HepG2 (cell line): ENCODE data around the gene RPTOR. TPM values are rescaled to one million over a fixed set of nuclear protein-coding genes. Genes with fewer than 3 reads are reported as not detected.

Experiments
- ATAC-seq: fragments of 200-7000 bp; cut with Tn5 transposase; 3 replicates; pipeline ENCODE4 v1.9.1; 2020; ENCODE audit warnings: mild to moderate bottlenecking, moderate library complexity
- BruUV-seq: library from RNA; stranded (reverse); fragments of 400-500 nt; replicated peaks from 2 replicates; lab custom pipeline; 2021; lab: Mats Ljungman, UMichigan
- CTCF ChIA-PET: fragments of 300-600 bp; formaldehyde crosslinking; extraction: SDS; loops from one replicate; lab custom pipeline; 2021; ENCODE audit warnings: low total read pairs, inconsistent platforms, low intra/inter-chr PET ratio; lab: Yijun Ruan, JAX
- POLR2A ChIA-PET: fragments of 350-600 bp; sonication (Branson Sonifier 250); formaldehyde crosslinking; loops from one replicate; lab custom pipeline; 2020; ENCODE audit warnings: antibody characterized with exemption, inconsistent platforms; lab: Yijun Ruan, JAX
- DNase-seq: peaks from one replicate; pipeline ENCODE4 v3.0.0-alpha.2; 2015; ENCODE audit warnings: low spot score
- FAIRE-seq: peaks from 3 replicates; lab custom pipeline; 2011; peaks lifted over from hg19 to GRCh38; lab: Jason Lieb, UNC
- H2AFZ ChIP-seq: one replicate; pipeline ENCODE4 v1.6.1; 2011; ENCODE audit warnings: low read length, inconsistent platforms
- H3K27ac ChIP-seq: fragments of 300-600 bp; 3 replicates; pipeline ENCODE4 v1.8.0; 2011; ENCODE audit warnings: mixed run types, mild to moderate bottlenecking, mixed read lengths, low read length, inconsistent platforms; ENCODE audit not compliant: insufficient read depth; ENCODE audit errors: extremely low read length
- H3K27me3 ChIP-seq, 2 experiments: fragments of 200-600 bp in 1 of 2; 2 replicates in 1 of 2; 3 replicates in 1 of 2; pipeline versions ENCODE4 v1.6.0 to v1.8.0; 2011; ENCODE audit warnings: low read length in 2 of 2, mild to moderate bottlenecking in 2 of 2, moderate library complexity in 2 of 2, inconsistent platforms in 1 of 2; ENCODE audit not compliant: insufficient read depth in 2 of 2, control insufficient read depth in 1 of 2
- H3K36me3 ChIP-seq, 2 experiments: fragments of 200-600 bp in 1 of 2; replicated peaks in 1 of 2; 2 replicates in 1 of 2; 3 replicates in 1 of 2; pipeline versions ENCODE4 v1.5.1 to v1.8.0; 2011; ENCODE audit warnings: low read length in 2 of 2, inconsistent platforms in 1 of 2; ENCODE audit not compliant: insufficient read depth in 2 of 2, control insufficient read depth in 1 of 2
- H3K4me1 ChIP-seq: 2 replicates; pipeline ENCODE4 v1.5.1; 2012; ENCODE audit warnings: low read length, inconsistent platforms; ENCODE audit not compliant: insufficient read depth
- H3K4me2 ChIP-seq: 2 replicates; pipeline ENCODE4 v1.6.0; 2011; ENCODE audit warnings: low read depth, low read length, inconsistent platforms
- H3K4me3 ChIP-seq, 3 experiments: fragments of 200-600 bp in 1 of 3; sonication (generic), shearing (Covaris generic) in 1 of 3; replicated peaks in 1 of 3; 2 replicates each; pipeline ENCODE4 v1.5.1; 2011 to 2016; ENCODE audit warnings: low read length in 3 of 3, inconsistent platforms in 2 of 3, low read depth in 2 of 3, mild to moderate bottlenecking in 2 of 3, control low read depth in 1 of 3, mixed read lengths in 1 of 3; ENCODE audit not compliant: insufficient read depth in 1 of 3
- H3K79me2 ChIP-seq: one replicate; pipeline ENCODE4 v1.6.1; 2011; ENCODE audit warnings: low read length, inconsistent platforms; ENCODE audit not compliant: insufficient read depth
- H3K9ac ChIP-seq: 2 replicates; pipeline ENCODE4 v1.6.0; 2011; ENCODE audit warnings: mild to moderate bottlenecking, low read depth, low read length, inconsistent platforms; ENCODE audit not compliant: insufficient read depth
- H3K9me3 ChIP-seq: 2 replicates; pipeline ENCODE4 v1.5.1; 2012; ENCODE audit warnings: mild to moderate bottlenecking, low read length
- H4K20me1 ChIP-seq: 2 replicates; pipeline ENCODE4 v1.6.0; 2011; ENCODE audit warnings: inconsistent platforms, mild to moderate bottlenecking, low read length, moderate library complexity; ENCODE audit not compliant: insufficient read depth
- CAMTA2 ChIP-seq: sonication (generic); formaldehyde crosslinking; IDR thresholded peaks from 2 replicates; pipeline ENCODE4 v1.4.0; 2020; ENCODE audit warnings: mild to moderate bottlenecking, missing genetic modification reagents, borderline replicate concordance
- ZNF24 ChIP-seq: fragments of 450-650 bp; IDR thresholded peaks from 2 replicates; pipeline ENCODE4 v1.6.1; 2017; ENCODE audit warnings: antibody characterized with exemption, mild to moderate bottlenecking
- WGBS: methylation state at CpG from one replicate; pipeline ENCODE4 v1.1.6; 2017; ENCODE audit warnings: low lambda C conversion rate; 5-methylcytosine and 5-hydroxymethylcytosine counted together
- in situ Hi-C: cut with HindIII; loops from 2 replicates; pipeline ENCODE4 v1.10.0; 2017; ENCODE audit warnings: low pct_unique_long_range_greater_than_20kb; ENCODE audit not compliant: extremely low pct_ligation_motif_present
- intact Hi-C: fragments of 100-400 bp; cut with micrococcal nuclease; formaldehyde crosslinking; loops from one replicate; pipeline ENCODE4 v1.10.0; 2022; ENCODE audit not compliant: unreplicated experiment
- polyA plus RNA-seq, 8 experiments: library from polyadenylated mRNA; depleted of rRNA in 3 of 8; stranded (reverse) in 7 of 8; unstranded in 1 of 8; fragments of >200 nt; fragmentation: Illumina TruSeq in 4 of 8; extraction: Trizol in 4 of 8; gene quantifications; 2 replicates each; pipeline versions ENCODE4 v1.2.1 to v1.2.3, GENCODE V29; 2011 to 2016; ENCODE audit warnings: low read depth in 4 of 8, missing spikeins in 1 of 8, mixed read lengths in 1 of 8; ENCODE audit not compliant: insufficient read depth in 1 of 8
- total RNA-seq, 5 experiments: library from RNA; depleted of rRNA; stranded (reverse); fragments of >200 nt; fragmentation: Illumina TruSeq; extraction: Trizol; gene quantifications; 2 replicates each; pipeline ENCODE4 v1.2.3, GENCODE V29; 2016; ENCODE audit warnings: low read depth in 1 of 5
- TF ChIP-seq, protein P1 (sequence below): sonication (generic); formaldehyde crosslinking; IDR thresholded peaks from 2 replicates; pipeline ENCODE4 v1.5.0; 2020; ENCODE audit warnings: mild to moderate bottlenecking, missing genetic modification reagents, borderline replicate concordance

RPTOR gene
- total and polyA plus RNA-seq, 2 of the 13 experiments (the other 11 are each of a cell fraction or from before 2014, with no cell fraction given): 6.6 to 25.3 TPM

- Histone ChIP-seq H3K9ac (no peak overlapping the region), H3K4me2 (no peak overlapping the region), H2AFZ (no peak overlapping the region), H3K79me2 (no peaks in the 10 kb centered on the region), H3K27ac (no peak overlapping the region)
- no TSS peak for BruUV-seq
- POLR2A ChIA-PET: no interaction called here
- CTCF ChIA-PET: no interaction called here
- in situ Hi-C loops: no loop called here
- WGBS: 94% methylated on average over 21 of the region's 21 CpGs
- no peak for TF ChIP-seq ZNF24
- TF ChIP-seq, protein P1, sequence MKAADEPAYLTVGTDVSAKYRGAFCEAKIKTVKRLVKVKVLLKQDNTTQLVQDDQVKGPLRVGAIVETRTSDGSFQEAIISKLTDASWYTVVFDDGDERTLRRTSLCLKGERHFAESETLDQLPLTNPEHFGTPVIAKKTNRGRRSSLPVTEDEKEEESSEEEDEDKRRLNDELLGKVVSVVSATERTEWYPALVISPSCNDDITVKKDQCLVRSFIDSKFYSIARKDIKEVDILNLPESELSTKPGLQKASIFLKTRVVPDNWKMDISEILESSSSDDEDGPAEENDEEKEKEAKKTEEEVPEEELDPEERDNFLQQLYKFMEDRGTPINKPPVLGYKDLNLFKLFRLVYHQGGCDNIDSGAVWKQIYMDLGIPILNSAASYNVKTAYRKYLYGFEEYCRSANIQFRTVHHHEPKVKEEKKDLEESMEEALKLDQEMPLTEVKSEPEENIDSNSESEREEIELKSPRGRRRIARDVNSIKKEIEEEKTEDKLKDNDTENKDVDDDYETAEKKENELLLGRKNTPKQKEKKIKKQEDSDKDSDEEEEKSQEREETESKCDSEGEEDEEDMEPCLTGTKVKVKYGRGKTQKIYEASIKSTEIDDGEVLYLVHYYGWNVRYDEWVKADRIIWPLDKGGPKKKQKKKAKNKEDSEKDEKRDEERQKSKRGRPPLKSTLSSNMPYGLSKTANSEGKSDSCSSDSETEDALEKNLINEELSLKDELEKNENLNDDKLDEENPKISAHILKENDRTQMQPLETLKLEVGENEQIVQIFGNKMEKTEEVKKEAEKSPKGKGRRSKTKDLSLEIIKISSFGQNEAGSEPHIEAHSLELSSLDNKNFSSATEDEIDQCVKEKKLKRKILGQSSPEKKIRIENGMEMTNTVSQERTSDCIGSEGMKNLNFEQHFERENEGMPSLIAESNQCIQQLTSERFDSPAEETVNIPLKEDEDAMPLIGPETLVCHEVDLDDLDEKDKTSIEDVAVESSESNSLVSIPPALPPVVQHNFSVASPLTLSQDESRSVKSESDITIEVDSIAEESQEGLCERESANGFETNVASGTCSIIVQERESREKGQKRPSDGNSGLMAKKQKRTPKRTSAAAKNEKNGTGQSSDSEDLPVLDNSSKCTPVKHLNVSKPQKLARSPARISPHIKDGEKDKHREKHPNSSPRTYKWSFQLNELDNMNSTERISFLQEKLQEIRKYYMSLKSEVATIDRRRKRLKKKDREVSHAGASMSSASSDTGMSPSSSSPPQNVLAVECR: no peak
- TF ChIP-seq CAMTA2: no peak
- TF ChIP-seq, all 625 proteins: peak for 0
- H3K36me3 ChIP-seq: peaks cover 8 to 23% of the 10 kb centered on the region in 2 experiments; a peak in 3 of 5 replicates
- no peak for FAIRE-seq
- H3K9me3 ChIP-seq: no peaks in the 10 kb centered on the region
- no peaks in the 10 kb centered on the region for H3K4me1 ChIP-seq
- DNase-seq: no peak
- ATAC-seq: no peak
- intact Hi-C loops: no loop called here
- H3K27me3 ChIP-seq: no peaks in the 10 kb centered on the region
- no peak overlapping the region for H3K4me3 ChIP-seq
- no peaks in the 10 kb centered on the region for H4K20me1 ChIP-seq
Measured at GRCh38 chr17:80811181-80812105, 266.8 kb downstream of the RPTOR start.
